ENCODE results near the gene ELAVL4. TPM values are rescaled to one million over a fixed set of nuclear protein-coding genes. Genes with fewer than 3 reads are reported as not detected.

ELAVL4 gene
- total and polyA plus RNA-seq, 2 donors from 2014 or later = not detected

DNA sequence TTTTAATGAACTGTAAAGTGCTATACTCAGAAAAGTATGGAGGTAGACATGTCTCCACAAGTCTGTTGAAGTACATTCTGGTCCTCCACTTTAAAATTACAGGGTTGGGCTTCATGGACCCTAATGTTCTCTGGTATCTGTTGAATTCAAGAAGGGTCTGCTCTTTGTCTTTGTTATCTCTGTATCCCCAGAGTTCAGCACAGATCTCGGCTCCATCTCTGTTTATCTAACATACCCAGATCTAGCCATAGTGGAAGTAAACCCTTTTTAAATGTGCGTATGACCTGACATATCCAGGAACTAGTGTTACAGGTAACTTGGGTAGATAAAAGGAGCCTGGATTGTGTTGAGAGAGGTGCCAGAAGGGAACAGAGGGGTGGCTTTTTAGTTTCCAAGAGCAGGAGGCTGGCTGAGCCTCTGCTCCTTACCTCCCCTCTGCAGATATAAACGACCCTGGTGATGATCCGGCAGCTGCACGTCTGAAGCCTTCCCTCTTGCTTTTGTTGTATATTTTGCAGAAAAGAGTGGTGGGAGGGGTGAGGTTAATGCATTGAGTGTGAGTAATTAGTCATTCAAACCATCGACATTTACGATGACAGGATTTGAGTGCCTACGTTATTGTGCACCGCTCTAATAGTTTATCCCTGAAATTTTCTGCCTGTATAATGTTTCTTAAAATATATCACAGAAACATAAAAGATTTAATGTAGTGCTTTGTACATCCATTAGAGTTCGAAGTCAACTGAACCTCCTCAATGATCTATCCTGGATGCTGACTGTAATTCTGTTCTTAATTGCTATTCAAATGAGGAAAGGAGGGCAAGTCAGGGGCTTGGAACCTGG is 30.8 kb downstream of the ELAVL4 start:
- Histone ChIP-seq H3K36me3 (ENCODE audit: control insufficient read depth in 2 of 3, insufficient read depth in 3 of 3, low read length in 3 of 3) (no peaks in the 10 kb centered on the region), H3K9ac (ENCODE audit: low read length in 3 of 3) (no peak overlapping the region), H3K27ac (ENCODE audit: low read depth in 2 of 2, low read length in 2 of 2) (no peak overlapping the region), H3K4me3 (ENCODE audit: low read length in 3 of 3) (no peak overlapping the region), H3K9me3 (ENCODE audit: control insufficient read depth in 2 of 3, insufficient read depth in 1 of 3, low read length in 3 of 3) (no peaks in the 10 kb centered on the region), H3K4me1 (ENCODE audit: control insufficient read depth in 2 of 3, insufficient read depth in 2 of 3, low read depth in 1 of 3, low read length in 3 of 3) (no peaks in the 10 kb centered on the region), H3K27me3 (ENCODE audit: control insufficient read depth, insufficient read depth, low read length) (no peaks in the 10 kb centered on the region)
- TF ChIP-seq, protein P1, sequence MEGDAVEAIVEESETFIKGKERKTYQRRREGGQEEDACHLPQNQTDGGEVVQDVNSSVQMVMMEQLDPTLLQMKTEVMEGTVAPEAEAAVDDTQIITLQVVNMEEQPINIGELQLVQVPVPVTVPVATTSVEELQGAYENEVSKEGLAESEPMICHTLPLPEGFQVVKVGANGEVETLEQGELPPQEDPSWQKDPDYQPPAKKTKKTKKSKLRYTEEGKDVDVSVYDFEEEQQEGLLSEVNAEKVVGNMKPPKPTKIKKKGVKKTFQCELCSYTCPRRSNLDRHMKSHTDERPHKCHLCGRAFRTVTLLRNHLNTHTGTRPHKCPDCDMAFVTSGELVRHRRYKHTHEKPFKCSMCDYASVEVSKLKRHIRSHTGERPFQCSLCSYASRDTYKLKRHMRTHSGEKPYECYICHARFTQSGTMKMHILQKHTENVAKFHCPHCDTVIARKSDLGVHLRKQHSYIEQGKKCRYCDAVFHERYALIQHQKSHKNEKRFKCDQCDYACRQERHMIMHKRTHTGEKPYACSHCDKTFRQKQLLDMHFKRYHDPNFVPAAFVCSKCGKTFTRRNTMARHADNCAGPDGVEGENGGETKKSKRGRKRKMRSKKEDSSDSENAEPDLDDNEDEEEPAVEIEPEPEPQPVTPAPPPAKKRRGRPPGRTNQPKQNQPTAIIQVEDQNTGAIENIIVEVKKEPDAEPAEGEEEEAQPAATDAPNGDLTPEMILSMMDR (IDR thresholded peaks at IDR 0.05; ENCODE audit: borderline replicate concordance, extremely low read depth, insufficient read depth) = no peak
- DNase-seq (no peak), FAIRE-seq (no peak)
- intact Hi-C loops (cut with DNase I) = no loop called here

- Histone ChIP-seq H3K4me1 (ENCODE audit: control insufficient read depth in 2 of 3, insufficient read depth in 2 of 3, low read depth in 1 of 3, low read length in 3 of 3) (no peaks in the 10 kb centered on the region), H3K36me3 (ENCODE audit: control insufficient read depth in 2 of 3, insufficient read depth in 3 of 3, low read length in 3 of 3) (no peaks in the 10 kb centered on the region), H3K27ac (ENCODE audit: low read depth in 2 of 2, low read length in 2 of 2) (no peak overlapping the region), H3K4me3 (ENCODE audit: low read length in 3 of 3) (no peak overlapping the region), H3K9me3 (ENCODE audit: control insufficient read depth in 2 of 3, insufficient read depth in 1 of 3, low read length in 3 of 3) (no peaks in the 10 kb centered on the region), H3K27me3 (ENCODE audit: control insufficient read depth, insufficient read depth, low read length) (no peaks in the 10 kb centered on the region), H3K9ac (ENCODE audit: low read length in 3 of 3) (no peak overlapping the region)
- FAIRE-seq (no peak), DNase-seq (no peak)
- intact Hi-C loops (cut with DNase I) = no loop called here
- TF ChIP-seq, protein P1 (IDR thresholded peaks at IDR 0.05; ENCODE audit: borderline replicate concordance, extremely low read depth, insufficient read depth) = no peak
Measured at GRCh38 chr1:50140182-50140447, 31.4 kb downstream of the ELAVL4 start.

DNA sequence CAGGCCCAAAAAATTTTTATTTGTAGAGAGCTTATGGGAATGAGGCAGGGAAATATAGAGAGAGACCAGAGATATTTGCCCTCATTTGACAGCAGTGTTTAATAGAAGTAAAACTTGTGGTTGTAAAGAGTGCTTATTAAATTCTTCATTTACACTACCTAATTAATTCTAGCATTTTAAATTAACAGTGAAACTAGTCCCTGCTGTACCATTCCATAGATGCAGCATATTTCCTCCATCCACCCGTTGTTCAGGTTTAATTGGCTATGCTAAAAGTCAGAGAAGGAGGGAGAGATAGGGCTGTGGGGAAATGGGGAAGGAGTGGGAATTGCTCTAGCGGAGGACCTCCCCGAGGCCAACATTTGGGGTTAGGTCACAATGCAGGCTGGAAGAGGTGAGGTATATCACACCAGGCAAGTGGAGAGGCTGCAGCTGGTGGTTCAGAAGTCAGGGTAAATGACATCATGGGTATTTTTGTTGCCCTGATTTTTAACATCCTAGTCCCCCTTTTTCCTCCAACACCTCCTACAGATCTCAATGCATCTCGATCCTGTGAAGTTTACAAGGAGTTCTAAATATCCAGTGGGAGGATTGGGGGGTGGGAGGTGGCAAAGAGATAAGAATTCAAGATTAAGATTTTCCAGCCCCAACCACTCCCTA is 38.6 kb downstream of the ELAVL4 start:
- H3K27ac ChIP-seq (ENCODE audit: low read depth in 2 of 2, low read length in 2 of 2) = no peak overlapping the region
- DNase-seq = no peak
- no peaks in the 10 kb centered on the region for H3K27me3 ChIP-seq (ENCODE audit: control insufficient read depth, insufficient read depth, low read length)
- no peaks in the 10 kb centered on the region for H3K9me3 ChIP-seq (ENCODE audit: control insufficient read depth in 2 of 3, insufficient read depth in 1 of 3, low read length in 3 of 3)
- intact Hi-C loops (cut with DNase I) = no loop called here
- FAIRE-seq = no peak
- no peaks in the 10 kb centered on the region for H3K4me1 ChIP-seq (ENCODE audit: control insufficient read depth in 2 of 3, insufficient read depth in 2 of 3, low read depth in 1 of 3, low read length in 3 of 3)
- H3K9ac ChIP-seq (ENCODE audit: low read length in 3 of 3) = no peak overlapping the region
- TF ChIP-seq, protein P1 (IDR thresholded peaks at IDR 0.05; ENCODE audit: borderline replicate concordance, extremely low read depth, insufficient read depth) = no peak
- H3K36me3 ChIP-seq (ENCODE audit: control insufficient read depth in 2 of 3, insufficient read depth in 3 of 3, low read length in 3 of 3) = no peaks in the 10 kb centered on the region
- no peak overlapping the region for H3K4me3 ChIP-seq (ENCODE audit: low read length in 3 of 3)
